Stomach (tissue), 9 donors: ENCODE measurements around the gene SFXN2. TPM values are rescaled to one million over a fixed set of nuclear protein-coding genes. Genes with fewer than 3 reads are reported as not detected.

Experiments used
- DNase-seq, 2 donors: peaks; one replicate each; pipeline versions ENCODE4 v3.0.0 to v3.0.0-alpha.2; 2013 to 2019
- H3K27ac ChIP-seq, 5 donors: fragments of 200-600 bp in 4 of 5; sonication (generic) in 4 of 5; one replicate each; pipeline ENCODE4 v1.5.1; 2013 to 2019; ENCODE audit warnings: mild to moderate bottlenecking in 1 of 5, moderate library complexity in 1 of 5
- H3K27me3 ChIP-seq, 3 donors: fragments of 200-600 bp; sonication (generic); one replicate each; pipeline ENCODE4 v1.5.1; 2017 to 2019; ENCODE audit warnings: mixed run types in 1 of 3
- H3K36me3 ChIP-seq, 4 donors: fragments of 200-600 bp; sonication (generic); 1 replicate in 3 of 4; 2 replicates in 1 of 4; pipeline ENCODE4 v1.5.1; 2016 to 2019
- H3K4me1 ChIP-seq, 4 donors: fragments of 200-600 bp; sonication (generic); one replicate each; pipeline ENCODE4 v1.5.1; 2016 to 2019
- H3K4me3 ChIP-seq, 4 donors: fragments of 200-600 bp; sonication (generic) in 3 of 4; one replicate each; pipeline ENCODE4 v1.5.1; 2016 to 2019; ENCODE audit warnings: mild to moderate bottlenecking in 1 of 4
- H3K9me3 ChIP-seq, 4 donors: fragments of 200-600 bp; sonication (generic); one replicate each; pipeline ENCODE4 v1.5.1; 2016 to 2019
- CTCF ChIP-seq, 7 experiments: fragments of 450-650 bp in 4 of 7; fragments of 200-600 bp in 3 of 7; sonication (generic) in 3 of 7; IDR thresholded peaks; one replicate each; pipeline ENCODE4 v1.5.1; 2016 to 2019; ENCODE audit warnings: antibody characterized with exemption in 7 of 7, control low read depth in 2 of 7, mild to moderate bottlenecking in 1 of 7
- EP300 ChIP-seq: sonication (generic); formaldehyde crosslinking; IDR thresholded peaks from one replicate; pipeline ENCODE4 v1.6.1; 2017; ENCODE audit warnings: antibody characterized with exemption
- POLR2A ChIP-seq, 4 donors: fragments of 450-650 bp; IDR thresholded peaks; one replicate each; pipeline ENCODE4 v1.6.1; 2016; ENCODE audit warnings: antibody characterized with exemption in 4 of 4, control low read depth in 2 of 4, mild to moderate bottlenecking in 1 of 4, moderate library complexity in 1 of 4
- POLR2AphosphoS5 ChIP-seq, 3 donors: sonication (generic); formaldehyde crosslinking; IDR thresholded peaks; one replicate each; pipeline ENCODE4 v1.6.1; 2016; ENCODE audit warnings: antibody characterized with exemption in 3 of 3
- WGBS, 5 donors: extraction: QIAGEN DNeasy Blood & Tissue Kit in 3 of 5; methylation state at CpG; one replicate each; pipeline versions ENCODE4 v1.1.5 to v1.1.7; 2013 to 2018; 5-methylcytosine and 5-hydroxymethylcytosine counted together
- intact Hi-C: fragments of 100-400 bp; cut with DNase I; formaldehyde crosslinking; loops from one replicate; pipeline ENCODE4 v1.15.1; 2023; ENCODE audit warnings: low total_unique reads
- polyA plus RNA-seq, 3 donors: library from polyadenylated mRNA; stranded (reverse); fragments of 200-250 nt; gene quantifications; one replicate each; pipeline ENCODE4 v1.2.3, GENCODE V29; 2013
- total RNA-seq, 5 donors: library from RNA; depleted of rRNA; stranded (reverse); fragments of >200 nt; gene quantifications; one replicate each; pipeline versions ENCODE4 v1.1.0 to v1.2.3, GENCODE V29; 2014 to 2016
- donor health status: healthy with polysubstance abuse.
- donor health status: Bipolar disorder and iron deficiency.
- donor health status: healthy.

Gene SFXN2
- total and polyA plus RNA-seq, 8 donors: 4.7 to 267 (median 11.0) TPM

- intact Hi-C loops: no loop called here
- H3K36me3 ChIP-seq: no peaks in the 10 kb centered on the region
- H3K4me1 ChIP-seq: peaks cover 61 to 99% (median 84%) of the 10 kb centered on the region in 4 donors
- TF ChIP-seq CTCF (IDR thresholded peaks at IDR 0.05) (no peak), POLR2AphosphoS5 (IDR thresholded peaks at IDR 0.05) (peak; percentile 12 to 51 (median 47)), POLR2A (IDR thresholded peaks at IDR 0.05) (no peak), EP300 (peak; percentile 89)
- peak overlapping the region; percentile 60 to 92 (median 89) for H3K27ac ChIP-seq
- no peaks in the 10 kb centered on the region for H3K9me3 ChIP-seq
- H3K27me3 ChIP-seq: no peaks in the 10 kb centered on the region
- peak overlapping the region; percentile 23 to 40 (median 28) for H3K4me3 ChIP-seq
- DNase-seq: peak in 1 of 2 donors; percentile 53
- WGBS, 5 donors: 28 to 51% (median 39%) methylated on average over 15 to 16 of the region's 16 CpGs
These were observed 60.9 kb downstream of the SFXN2 start for GRCh38 chr10:102775201-102775934.

GRCh38 chr10:102775935-102776669, 61.7 kb downstream of the SFXN2 start:
- Histone ChIP-seq H3K4me1 (peaks cover 64 to 99% (median 84%) of the 10 kb centered on the region in 4 donors), H3K36me3 (no peaks in the 10 kb centered on the region), H3K9me3 (no peaks in the 10 kb centered on the region), H3K27me3 (no peaks in the 10 kb centered on the region), H3K27ac (peak overlapping the region; percentile 60 to 92 (median 89)), H3K4me3 (peak overlapping the region; percentile 23 to 40 (median 28))
- WGBS, 5 donors: 5 to 28% (median 9%) methylated on average over 13 to 17 of the region's 17 CpGs
- DNase-seq: peak; percentile 52 to 94
- TF ChIP-seq CTCF (IDR thresholded peaks at IDR 0.05) (no peak), EP300 (peak; percentile 69), POLR2AphosphoS5 (IDR thresholded peaks at IDR 0.05) (peak; percentile 43 to 75 (median 72)), POLR2A (IDR thresholded peaks at IDR 0.05) (no peak)
- intact Hi-C loops: no loop called here

GRCh38 chr10:102776779-102777456, 62.5 kb downstream of the SFXN2 start:
- H3K27me3 ChIP-seq: no peaks in the 10 kb centered on the region

More at GRCh38 chr10:102776779-102777456, 62.5 kb downstream of the SFXN2 start:
- Histone ChIP-seq H3K9me3 (no peaks in the 10 kb centered on the region), H3K4me1 (peaks cover 72 to 100% (median 91%) of the 10 kb centered on the region in 4 donors), H3K27ac (peak overlapping the region; percentile 60 to 92 (median 89)), H3K36me3 (no peaks in the 10 kb centered on the region), H3K4me3 (peak overlapping the region; percentile 23 to 40 (median 28))
- WGBS, 5 donors: 14 to 29% (median 14%) methylated on average over 9 of the region's 9 CpGs
- DNase-seq: peak; percentile 71 to 93
- intact Hi-C loops: no loop called here
- TF ChIP-seq CTCF (IDR thresholded peaks at IDR 0.05): no peak
- peak; percentile 89 for TF ChIP-seq EP300
- peak; percentile 68 to 94 (median 92) for TF ChIP-seq POLR2AphosphoS5 (IDR thresholded peaks at IDR 0.05)
